GM18868 (cell line): ENCODE measurements around the gene CYB561.
"Not testable (repeated sequence)": the region's sequence is repeated elsewhere in the genome, so short reads cannot be mapped to it uniquely, and the experiment has no call there.

Experiments
- ATAC-seq: cut with Tn5 transposase; IDR thresholded peaks from one replicate; pipeline ENCODE4 v1.9.1; 2021; ENCODE audit warnings: mild to moderate bottlenecking, moderate library complexity; ENCODE audit not compliant: unreplicated experiment

The CYB561 gene

DNA sequence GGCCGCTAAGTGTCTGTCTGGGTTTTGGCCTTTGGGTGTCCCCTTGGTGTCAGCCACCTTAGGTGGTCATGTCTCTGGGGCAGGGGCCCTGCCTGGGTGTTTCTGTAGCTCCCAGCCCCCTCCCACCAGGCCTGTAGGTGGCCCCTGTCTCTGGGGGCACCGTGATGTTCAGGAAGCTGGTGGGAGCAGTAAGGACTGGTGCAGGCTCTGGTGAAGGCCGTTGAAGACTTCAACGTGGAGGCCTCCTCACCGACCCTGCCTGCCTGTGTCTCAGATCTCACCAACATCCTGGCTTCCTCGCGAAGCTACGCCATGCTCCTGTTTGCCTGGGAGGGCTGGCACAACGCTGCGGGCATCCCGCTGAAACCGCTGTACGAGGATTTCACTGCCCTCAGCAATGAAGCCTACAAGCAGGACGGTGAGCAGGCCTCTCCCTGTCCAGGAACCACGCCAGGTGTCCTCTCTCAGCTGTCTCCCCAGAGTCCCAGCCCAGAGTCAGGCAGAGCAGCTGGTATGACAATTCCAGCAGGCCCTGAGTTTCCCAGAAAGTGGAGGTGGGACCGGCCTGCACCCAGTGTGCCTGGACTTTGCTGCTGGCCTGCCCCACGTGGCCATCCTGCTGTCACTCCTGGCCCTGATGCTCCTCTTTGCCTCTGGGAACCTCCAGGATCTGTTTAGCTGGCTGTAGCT, 33.5 kb upstream of the CYB561 start:
- ATAC-seq: no peak

DNA sequence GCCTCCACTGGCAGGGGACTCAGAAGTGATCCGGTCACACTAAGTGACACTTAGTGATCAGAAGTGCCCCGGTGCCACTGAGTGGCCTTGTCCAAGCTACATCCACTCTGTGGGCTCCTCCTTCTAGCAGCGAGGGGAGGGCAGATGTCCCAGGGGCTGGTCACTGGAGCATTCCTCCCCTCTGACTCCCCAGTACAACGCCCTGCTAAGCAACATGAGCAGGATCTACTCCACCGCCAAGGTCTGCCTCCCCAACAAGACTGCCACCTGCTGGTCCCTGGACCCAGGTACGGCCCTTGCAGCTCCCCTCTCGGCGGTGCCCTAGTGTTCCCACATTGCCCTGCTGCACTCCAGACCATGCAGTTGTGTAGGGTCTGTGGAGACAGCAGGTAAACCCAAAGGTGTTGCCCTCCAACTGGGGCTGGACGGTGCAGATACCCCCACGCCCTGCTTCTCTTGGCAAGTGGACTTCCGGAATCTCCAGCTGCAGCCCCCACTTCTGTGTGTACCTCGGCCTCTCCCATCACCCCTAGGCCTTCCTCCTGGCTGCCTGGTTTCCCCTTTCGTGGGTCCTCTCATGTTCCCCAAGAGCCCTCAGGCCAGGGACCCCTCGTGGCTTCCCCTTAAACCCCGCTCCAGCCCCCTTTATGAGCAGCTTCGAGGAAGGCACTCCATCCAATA, 32.8 kb upstream of the CYB561 start:
- peak; percentile 71 for ATAC-seq

DNA sequence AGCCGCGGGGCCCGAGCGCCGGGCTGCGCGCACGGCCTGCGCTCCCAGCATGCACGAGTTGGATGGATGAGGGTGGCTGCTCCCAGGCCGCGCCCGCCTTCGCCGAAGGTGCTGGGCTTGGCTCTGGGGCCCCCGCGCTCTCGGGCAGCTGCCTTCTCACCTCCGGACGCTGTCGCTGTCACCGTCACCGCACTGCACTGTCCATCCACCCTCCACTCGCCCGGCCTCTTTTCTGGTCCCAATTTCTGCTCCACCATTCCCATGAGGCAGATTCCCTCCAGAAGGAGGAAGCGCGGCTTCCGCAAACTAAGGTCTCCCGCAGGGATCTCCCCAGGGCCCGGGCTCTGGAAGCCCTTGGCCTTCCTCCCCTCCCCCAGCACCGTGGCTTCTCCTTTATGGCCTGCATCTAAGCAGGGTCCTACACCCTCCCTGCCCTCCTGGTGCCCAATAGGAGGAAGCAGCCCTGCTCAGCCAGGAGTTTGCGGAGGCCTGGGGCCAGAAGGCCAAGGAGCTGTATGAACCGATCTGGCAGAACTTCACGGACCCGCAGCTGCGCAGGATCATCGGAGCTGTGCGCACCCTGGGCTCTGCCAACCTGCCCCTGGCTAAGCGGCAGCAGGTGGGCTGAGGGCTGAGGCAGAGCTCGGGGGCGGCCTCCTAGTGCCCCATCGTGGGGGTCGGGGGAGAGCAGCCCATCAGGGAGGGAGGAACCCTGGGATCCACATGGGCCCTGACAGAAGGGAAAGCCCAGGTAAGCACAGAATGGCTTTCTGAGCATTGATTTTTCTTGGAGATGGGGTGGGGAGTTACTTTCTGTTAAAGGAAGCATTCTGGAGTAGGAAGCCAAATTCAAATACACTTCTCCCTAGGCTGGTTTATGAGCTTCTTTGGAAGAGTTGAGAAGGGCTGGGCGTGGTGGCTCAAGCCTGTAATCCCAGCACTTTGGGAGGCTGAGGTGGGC, 31.7 kb upstream of the CYB561 start:
- peak; percentile 25 for ATAC-seq

GRCh38 chr17:63476854-63477479, 30.9 kb upstream of the CYB561 start, which contains the start of gene ACE:
ACE (plus strand) TSS chr17:63477061; CDS start chr17:63477095, 34 bp downstream.
- peak; percentile 52 for ATAC-seq

- ATAC-seq: peak; percentile 23
Measured at GRCh38 chr17:63476459-63476853, 30.4 kb upstream of the CYB561 start.

- ATAC-seq: no peak
Measured at GRCh38 chr17:63475491-63476412, 29.6 kb upstream of the CYB561 start.

DNA sequence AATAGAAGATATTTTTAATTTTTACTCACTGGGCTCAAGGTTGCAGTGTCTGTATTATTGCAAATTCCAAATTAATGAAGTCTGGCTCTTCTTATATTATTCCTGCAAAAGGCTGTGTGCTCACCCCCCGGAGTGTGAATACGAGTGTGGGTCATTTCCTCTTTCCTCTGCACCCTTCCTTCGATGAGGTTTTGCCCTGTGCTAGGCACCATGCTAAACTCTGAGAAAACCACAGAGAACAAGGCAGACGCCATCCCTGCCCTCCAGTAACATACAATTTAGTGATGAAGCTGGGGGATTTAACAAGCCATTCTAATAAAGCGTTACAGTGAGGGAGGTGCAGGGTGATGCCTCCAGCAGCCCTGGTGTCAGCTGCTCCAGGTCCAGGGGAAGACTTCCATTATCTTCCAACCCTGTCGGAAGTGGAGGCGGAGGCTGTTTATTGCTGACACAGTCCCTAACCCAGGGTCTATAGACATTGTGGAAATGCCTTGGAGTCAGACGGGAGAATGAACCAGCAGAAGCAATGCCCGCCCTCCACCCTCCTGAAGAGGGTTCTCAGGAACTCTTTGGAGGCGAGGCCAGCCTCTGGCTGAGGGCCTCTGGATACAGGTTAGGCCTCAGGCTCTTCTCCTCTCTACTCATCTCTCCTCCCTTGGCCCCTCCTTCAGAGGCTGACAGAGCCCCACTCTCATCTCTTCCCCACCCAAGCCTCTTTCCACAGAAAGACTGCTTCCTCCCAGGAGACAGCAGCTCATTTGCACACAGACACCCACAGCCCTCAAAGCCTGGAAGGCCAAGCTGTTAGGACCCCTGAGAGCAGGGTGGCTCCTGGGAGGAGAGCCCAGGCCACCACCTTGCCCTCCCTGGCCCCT, 28.7 kb upstream of the CYB561 start:
- no peak for ATAC-seq

GRCh38 chr17:63474174-63474573, 28.1 kb upstream of the CYB561 start:
- no peak for ATAC-seq

DNA sequence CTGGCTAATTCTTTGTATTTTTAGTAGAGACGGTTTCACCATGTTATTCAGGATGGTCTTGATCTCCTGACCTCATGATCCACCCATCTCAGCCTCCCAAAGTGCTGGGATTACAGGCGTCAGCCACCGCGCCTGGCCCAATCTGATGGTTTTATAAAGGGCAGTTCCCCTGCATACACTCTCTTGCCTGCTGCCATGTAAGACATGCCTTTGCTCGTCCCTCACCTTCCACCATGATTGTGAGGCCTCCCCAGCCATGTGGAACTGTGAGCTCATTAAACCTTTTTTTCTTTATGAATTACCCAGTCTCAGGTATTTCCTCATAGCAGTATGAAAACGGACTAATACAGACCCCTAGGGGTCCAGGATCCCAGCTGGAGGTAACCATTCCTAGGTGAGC, 22.0 kb upstream of the CYB561 start:
- not testable (repeated sequence) for ATAC-seq

- ATAC-seq: no peak
Measured at GRCh38 chr17:63464691-63465236, 18.7 kb upstream of the CYB561 start.

- ATAC-seq: no peak
Measured at GRCh38 chr17:63463771-63464170, 17.7 kb upstream of the CYB561 start.

GRCh38 chr17:63460018-63460417, 13.9 kb upstream of the CYB561 start:
- ATAC-seq: no peak

GRCh38 chr17:63458478-63458877, 12.4 kb upstream of the CYB561 start:
- ATAC-seq: no peak

GRCh38 chr17:63455417-63455816, 9.3 kb upstream of the CYB561 start:
- ATAC-seq: no peak

GRCh38 chr17:63454915-63455314, 8.8 kb upstream of the CYB561 start:
- ATAC-seq: no peak

- not testable (repeated sequence) for ATAC-seq
Measured at GRCh38 chr17:63454357-63454756, 8.3 kb upstream of the CYB561 start.

GRCh38 chr17:63452962-63453551, 7.0 kb upstream of the CYB561 start:
- no peak for ATAC-seq
